ENCODE measurements around the gene PDGFB.

Gene PDGFB

DNA sequence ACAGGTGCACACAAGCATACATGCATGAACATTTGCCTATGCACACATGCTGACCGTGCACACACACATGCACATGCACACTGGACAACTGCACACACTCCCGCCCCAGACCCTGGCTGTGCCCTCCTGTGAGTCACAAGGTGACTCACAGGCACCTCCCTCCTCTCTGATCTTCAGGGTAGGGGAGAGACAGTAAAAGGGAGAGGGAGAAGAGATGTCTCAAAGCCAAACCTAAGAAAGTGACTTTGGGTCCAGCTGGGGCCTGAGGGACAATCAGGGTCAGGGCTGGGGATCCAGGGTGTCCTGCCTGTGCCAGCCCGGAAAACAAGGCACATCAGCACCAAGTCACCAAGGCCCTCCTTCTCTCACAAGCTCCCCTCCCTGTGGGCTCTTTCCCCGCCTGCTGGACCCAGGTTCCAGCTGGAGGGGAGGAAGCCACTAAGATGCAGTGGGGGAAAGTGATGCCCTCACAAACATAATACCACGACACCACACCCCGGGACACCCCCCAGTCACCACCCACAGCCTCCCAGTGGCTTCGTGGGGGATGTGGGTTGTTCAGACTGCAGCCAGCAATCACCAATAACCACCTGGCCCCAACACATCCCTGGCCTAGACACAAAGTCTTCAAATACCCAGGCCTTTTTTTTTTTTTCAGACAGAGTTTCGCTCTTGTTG lies 39.3 kb downstream of the PDGFB start:
- no peak for DNase-seq (ENCODE audit: low spot score)

DNA sequence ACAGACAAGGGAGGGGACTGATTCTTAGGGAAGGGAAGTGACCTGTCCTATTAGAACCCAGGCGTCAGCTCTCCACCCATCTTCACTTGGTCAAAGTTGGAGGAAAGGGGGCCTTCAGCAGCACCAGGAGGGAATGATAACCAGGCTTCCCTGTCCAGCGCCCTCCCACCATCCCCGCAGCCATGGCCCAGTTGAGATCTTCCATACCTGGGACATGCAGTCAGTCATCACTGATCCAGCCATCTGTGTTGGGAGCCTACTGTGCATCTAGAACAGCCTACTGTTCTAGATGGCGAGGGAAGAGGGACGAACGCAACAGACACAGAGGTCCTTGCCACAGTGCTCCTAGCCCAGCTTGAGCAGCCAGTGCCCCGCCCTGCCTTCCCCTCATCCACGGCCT lies 40.6 kb downstream of the PDGFB start:
- no peak for DNase-seq (ENCODE audit: low spot score)

DNA sequence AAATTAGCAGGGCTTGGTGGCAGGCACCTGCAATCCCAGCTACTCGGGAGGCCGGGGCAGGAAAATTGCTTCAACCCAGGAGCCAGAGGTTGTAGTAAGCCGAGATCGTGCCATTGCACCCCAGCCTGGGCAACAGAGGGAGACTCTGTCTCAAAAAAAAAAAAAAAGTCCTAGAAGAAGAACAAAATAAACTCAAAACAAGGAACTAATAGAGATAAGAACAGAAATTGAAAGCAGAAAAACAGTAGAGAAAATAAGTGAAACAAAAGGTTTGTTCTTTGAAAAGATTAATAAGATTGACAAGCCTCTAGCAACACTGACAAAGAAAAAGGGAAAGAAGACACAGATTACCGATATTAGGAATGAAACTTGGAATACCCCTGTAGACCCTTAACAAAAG lies 47.2 kb downstream of the PDGFB start:
- no peak for DNase-seq (ENCODE audit: low spot score)

DNA sequence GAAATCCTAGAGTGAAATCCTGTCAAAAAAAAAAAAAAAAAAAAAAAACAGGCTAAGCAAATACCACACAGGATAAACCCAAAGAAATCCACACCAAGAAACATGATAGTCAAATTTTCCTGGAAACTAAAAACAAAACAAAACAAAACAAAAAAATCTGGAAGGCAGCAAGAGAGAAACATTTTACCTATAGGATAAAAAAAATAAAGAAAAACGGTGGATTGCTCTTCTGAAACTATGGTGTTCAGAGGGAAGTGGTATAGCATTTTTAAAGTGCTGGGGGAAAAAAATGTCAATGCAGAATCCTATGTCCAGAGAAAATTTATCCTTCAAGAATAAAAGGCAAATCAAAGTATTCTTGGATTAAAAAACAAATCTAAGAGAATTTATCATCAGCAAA lies 50.7 kb downstream of the PDGFB start:
- no peak for DNase-seq (ENCODE audit: low spot score)

DNA sequence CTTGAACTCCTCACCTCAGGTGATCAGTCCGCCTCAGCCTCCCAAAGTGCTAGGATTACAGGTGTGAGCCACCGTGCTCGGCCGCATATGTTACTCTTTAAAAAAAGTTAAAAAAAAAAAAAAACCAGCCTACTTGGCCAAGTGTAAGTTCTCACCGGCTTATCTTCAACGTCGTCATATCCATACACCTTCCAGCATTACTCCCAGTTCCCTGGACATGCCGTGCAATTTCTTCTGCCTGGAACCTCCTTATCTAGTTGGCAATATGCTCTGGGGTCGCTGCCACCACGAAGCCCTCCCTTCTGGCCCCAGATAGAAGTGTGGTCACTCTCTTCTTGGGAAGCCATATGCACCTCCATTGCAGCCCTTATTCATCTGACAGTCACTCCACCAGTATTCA lies 56.0 kb downstream of the PDGFB start:
- DNase-seq (ENCODE audit: low spot score): no peak

DNA sequence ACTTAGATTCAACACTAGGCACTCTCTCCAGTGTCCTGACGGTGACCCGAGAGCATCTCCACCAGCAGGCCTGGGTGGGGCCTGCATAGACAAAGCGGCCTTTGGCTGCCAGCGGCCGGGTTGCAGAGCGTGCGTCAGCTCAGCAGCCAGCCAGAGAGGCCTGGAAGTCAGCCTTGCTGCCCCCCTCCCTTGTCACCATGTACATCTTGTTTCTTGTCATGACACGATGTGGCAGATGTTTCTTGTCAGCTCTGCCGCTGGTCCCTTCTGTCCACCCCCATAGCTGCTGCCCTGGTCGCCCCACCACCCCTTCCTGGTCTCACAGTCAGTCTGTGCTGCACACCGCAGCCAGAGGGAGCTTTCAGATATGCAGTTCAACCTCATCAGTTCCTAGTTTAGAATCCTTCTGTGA lies 59.2 kb downstream of the PDGFB start:
- no peak for DNase-seq (ENCODE audit: low spot score)

DNA sequence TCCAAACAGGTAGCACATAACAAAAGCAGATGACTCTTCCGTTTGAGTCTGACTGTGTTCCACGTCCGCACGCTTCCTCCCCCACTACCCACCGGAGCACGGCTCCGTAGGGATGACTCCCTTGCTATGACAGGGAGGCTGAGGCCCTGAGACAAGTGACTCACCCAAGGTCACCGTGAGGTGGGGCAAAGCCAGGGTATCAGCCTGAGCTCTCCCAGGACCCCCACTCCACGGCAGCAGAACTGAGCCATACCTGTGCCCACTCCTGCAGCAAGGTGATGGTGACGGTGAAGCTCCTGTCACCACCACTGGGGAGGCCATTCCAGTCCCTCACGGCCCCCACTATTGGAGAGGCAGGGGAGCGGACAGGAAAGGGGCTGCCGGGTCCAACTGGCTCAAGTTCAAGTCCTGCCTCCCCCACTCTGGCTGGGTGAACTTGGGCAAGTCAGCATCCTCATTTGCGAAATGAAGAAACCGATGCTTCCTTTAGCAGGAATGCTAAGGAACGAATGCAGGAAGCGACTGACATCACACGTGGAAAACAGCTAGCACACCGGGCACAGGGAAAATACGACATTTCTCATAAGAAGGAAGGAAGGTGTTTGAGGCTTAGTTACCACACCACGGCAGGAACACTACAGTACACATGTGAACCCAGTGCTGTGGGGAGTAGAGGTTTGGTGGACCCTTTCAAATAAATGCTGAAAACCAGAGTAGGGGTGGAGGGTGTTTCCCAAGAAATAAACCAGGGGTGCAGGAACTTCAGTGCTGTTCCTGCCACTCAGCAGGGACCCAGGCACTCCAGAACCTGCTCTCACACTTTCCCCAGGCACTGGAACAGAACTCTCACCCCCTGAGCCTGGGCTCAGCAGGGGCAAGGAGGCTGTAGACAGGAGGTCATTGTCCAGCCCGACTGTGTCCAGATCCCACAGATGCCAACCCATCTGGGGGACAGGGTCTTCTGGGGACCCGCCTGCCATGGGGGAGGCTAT lies 59.9 kb downstream of the PDGFB start:
- DNase-seq (ENCODE audit: low spot score): no peak

DNA sequence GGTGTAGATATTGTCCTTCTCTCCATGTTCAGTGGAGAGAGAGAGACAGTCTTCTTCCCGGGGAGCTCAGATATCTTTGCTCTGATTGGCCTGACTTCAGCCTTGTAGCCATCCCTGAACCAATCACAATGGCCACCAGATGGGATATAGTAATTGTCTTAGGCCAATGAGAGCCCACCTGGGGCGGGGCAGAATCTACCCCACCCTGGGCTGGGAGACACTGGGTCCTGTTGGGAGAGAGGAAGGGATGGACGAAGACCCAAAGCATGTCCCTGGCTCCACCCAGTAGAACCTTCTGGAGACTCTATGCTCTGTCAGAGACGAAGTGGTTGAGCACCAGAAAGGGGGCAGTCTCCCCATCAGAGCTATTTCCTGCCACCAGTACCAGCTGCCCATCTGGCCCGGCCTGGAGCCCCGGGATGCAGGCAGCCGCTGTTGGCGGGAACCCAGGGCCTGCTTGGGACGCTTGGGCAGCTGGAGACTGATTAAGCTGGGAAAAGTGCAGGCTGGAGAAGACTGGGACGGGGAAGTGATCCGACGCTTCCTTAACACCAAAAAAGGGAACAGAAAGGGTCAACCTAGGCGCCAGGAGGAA lies 60.7 kb downstream of the PDGFB start:
- no peak for DNase-seq (ENCODE audit: low spot score)

DNA sequence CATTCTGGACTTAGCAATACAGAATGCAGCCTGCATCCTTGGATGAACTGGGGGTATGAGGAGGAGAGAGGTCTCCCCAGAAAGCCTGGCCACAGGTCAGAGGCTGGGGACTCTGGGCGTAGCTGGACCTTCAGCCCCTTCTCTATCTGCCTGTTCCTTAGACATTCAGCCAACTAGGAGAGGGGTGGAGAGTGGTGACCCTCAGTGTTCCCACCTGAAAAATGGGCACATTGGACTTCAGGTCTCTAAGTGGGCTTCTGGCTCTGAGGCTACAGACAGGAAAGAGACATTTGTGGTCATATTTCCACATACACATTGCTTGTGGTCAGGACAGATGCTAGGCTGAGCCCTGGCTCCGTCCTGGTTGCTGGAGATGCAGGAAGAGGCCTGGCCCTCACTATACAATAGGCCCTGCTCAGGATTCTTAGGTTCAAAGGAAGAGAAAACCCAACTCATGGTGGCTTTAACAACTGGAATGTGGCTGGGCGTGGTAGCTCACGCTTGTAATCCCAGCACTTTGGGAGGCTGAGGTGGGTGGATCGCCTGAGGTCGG lies 62.2 kb downstream of the PDGFB start:
- DNase-seq (ENCODE audit: low spot score): no peak

DNA sequence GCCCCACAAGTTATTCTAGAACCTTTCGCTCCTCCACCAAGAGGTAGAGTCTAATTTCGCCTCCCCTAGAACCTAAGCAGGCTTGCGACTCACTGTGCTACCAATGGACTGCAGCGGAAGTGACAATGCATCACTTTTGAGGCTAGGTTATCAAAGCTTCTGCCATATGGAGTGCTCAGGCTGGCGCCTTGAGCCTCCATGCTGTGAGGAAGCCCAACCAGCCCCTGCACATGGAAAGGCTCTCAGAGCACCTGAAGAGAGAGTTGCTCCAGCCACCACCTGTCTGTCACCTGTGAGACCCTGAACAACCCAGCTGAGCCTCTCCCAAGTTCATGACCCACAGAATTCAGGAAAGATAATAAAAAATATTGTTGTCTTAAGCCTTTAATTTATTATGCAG lies 63.0 kb downstream of the PDGFB start:
- no peak for DNase-seq (ENCODE audit: low spot score)

DNA sequence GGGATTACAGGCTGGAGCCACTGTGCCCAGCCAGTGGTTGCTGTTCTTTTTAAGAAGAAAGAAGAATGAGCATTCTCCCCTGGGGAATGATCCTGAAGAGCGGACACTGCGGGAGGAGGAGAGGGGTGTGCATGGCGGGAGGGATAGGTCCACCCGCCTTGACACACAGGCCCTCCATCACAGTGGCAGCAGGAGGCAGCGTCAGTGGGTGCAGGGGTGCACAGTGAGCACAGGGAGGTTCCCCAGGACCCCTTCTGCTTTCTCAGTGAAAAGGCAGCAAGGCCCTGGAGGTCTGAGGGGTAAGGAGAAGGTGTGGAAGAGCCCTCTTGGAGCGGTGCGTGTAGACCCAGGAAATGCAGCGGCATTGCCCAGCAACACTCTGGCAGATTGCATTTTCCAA lies 63.4 kb downstream of the PDGFB start:
- no peak for DNase-seq (ENCODE audit: low spot score)

DNA sequence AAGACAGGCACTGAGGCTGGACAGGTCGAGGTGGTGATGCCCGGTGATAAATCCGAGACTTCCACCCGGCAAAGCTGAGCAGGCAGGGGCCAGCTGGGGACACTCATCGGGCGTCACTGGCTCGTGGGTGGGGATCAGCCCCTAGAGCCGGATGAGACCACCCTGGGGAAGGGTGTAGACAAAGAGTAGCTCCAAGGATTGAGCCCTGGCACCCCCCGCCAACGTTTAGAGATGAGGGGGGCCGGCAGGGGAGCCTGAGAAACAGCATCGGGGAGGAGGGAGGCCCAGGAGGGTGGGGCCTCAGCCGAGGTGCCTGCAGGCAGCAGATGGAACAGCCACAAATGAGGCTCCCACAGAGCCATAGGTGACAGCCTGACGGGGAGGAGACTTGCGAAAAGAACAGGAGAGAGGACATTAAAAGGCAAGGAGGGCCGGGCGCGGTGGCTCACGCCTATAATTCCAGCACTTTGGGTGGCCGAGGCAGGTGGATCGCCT lies 64.9 kb downstream of the PDGFB start:
- no peak for DNase-seq (ENCODE audit: low spot score)

DNA sequence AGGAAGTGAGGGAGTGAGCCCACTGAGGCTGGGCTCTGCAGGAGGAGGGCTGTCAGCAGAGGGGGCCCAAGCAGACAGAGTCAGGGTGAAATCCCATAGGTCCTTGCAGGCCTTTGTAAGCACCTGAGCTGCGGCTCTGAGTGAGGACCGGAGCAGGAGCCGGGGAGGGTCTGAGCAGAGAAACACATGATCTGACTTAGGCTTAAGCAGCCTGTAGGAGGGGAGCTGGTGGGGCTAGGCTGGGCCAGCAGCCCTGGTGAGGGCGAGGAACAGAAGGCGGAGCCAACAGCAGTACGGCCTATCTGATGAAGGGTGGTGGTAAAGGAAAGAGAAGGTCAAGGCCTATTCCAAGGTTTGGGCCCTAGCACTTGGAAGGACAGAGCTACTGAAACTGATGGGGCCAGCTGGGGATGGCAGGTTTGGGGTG lies 65.4 kb downstream of the PDGFB start:
- no peak for DNase-seq (ENCODE audit: low spot score)

DNA sequence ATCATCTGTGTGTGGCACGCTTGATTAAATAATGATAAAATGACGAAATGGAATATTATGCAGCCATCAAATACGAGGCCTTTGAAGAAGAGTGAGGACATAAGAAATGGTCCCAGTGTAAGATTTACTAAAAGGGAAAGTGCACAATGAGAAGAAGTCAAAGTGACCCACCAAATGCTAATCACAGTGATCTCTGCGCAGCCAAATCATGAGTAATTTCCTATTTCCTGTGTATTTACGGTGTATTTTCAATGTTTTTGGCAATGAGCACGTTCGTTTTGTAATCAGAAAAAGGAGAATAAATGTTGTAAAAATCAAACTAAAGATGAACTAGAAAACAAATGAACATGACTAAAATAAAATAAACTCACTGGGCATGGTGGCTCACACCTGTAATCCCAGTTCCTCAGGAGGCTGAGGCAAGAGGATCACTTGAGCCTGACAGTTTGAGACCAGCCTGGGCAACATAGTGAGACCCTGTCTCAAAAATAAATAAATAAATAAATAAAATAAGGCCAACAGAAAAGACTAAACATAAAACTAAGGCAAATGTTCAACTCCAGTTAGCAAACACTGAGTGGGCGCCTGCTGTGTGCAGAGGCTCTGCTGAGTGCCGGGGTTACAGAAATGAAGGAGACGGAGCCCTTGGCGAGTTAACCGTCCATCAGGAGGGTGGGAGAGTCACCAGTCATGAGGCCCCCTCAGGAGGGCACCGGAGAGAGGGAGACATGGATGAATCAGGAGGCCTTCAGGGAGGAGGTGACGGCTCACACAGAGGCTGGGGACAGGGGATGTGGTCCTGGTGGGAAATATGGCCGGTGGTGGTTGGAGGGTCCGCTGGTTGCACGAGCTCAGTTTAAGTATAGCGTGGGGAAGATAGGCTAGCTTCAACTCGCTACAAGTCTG lies 66.3 kb downstream of the PDGFB start:
- no peak for DNase-seq (ENCODE audit: low spot score)

DNA sequence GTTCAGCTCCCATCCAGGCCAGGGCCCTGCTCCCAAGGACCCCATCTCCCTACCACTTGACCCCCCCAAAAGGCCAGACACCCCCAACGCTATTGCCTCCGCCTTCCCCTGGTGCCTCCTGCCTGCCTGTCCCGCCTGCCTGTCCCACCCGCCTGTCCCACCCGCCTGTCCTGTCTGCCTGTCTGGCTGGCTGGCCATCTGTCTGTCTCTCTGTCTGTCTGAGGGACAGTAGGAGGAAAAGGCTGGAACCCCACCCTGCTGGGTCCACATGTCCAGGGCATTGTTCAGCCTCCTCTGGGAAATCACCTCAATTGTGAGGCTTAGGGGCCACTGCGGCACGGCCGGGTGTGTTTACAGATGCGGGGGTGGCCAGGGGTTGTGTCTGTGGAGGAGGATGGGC lies 67.0 kb downstream of the PDGFB start:
- DNase-seq (ENCODE audit: low spot score): no peak

DNA sequence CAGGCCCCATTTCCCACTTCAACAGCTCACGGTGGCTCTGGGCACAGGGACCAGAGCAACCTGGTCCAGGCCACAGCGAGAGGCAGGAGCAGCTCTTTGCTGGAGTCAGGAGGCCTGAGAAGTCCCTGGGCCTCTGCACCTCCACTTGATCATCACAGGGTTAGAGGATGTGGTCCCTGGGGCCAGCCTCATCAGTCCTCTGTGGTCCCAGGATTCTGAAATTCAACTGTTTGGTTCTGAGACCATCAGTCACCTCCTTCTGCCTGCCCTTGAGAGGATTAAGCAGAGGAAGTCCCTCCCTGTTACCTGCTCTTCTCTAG lies 67.4 kb downstream of the PDGFB start:
- DNase-seq (ENCODE audit: low spot score): no peak

DNA sequence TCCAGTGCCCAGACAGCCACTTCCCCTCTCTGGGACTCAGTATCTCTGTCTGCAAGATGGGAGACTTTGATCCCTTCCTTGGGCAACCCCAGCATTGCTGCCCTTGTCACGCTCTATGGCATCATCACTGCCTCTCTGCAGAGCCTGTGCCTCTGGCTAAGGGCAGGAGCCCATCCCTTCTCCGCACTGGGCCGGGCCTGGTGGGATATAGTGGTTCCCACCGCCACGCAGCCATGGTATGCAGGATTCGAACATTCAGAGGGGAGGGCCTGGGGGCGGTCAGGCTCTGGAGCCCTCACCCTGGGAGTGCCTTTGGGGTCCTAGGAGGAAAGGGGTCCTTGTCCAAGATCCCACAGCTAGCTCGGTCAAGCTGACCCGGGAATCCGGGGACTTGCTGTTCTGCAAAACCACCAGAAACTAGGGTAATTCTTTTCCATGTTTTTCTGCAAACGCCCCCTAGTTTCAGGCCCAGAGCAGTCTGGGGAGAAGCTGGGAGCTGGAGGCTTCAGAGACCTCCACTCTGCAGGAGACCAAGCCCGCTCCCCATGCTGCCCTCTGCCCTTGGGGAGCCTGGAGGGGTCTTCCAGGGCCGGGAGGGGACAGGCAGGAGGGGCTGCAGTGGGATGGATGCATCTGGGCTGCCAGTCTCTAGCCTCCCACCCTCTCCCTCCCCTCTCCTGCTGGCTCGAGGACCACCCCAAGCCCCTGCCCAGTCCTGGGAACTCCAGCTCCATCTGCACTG lies 67.9 kb downstream of the PDGFB start:
- DNase-seq (ENCODE audit: low spot score): no peak

DNA sequence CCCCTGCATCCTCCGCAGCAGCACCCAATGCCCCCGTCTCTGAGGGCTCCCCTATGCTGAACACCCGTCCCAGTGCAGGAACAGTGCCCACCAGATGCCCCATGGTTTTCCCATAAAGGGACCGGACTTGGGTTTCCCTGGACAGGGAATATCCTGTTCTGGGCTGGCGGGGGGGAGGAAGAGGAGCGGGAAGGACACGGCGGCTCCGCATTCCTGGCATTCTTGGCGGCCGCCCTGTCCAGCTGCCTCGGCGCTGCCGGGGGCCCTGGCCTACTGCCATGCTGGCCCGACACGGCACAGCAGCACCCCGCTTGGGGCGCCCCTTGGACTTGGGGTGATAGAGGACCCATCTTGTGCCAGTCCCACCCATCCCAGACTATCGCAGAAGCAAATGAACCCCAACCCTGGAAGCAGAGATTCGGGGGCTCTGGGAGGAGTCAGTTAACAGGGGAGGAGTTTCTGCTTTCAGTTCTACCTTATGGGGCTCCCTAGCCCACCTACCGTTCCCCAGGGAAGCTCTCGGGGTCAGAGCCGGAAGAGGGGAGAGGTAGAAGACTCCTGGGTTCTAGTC lies 68.6 kb downstream of the PDGFB start:
- no peak for DNase-seq (ENCODE audit: low spot score)

DNA sequence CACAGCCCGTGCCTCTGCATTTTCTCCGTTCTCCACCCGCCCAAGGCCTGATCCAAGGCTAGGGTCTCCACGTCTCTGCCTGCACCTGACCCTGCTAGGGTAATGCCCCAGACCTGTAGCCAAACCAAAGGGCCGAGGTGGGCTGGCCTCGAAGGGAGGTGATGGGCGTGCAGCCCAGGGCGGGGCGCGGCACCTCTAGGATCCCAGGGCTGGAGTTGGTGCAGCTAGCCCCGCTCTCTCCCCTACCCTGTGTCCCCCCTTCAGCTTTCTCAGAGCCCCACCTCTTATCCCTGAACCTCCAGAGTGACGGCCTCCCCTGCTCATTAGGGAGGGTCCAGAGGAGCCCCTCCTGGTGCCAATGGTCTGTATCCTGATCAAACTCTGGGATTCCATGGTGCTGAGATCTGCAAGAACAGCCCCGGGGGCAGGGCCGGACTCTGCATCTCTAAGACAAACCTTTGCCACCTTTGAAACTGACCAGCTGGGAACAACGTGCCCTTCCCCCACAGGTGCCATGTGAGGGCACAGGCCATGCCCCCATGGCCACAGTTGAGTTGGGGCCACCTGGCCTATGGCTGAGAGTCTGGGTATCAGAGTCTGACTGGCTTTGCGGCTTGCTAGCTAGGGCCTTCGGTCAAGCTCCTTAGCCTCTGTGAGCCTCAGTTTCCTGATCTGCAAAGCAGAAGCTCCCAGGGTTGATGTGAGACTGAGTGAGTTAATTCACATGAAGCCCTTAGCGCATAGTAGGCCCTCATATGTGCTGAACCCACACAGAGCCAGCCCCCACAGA lies 69.2 kb downstream of the PDGFB start:
- no peak for DNase-seq (ENCODE audit: low spot score)
